OCI-LY1 (cell line): Measurements from ENCODE around the gene RANBP10.

Experiments used
- H2AFZ ChIP-seq: fragments of 200-600 bp; sonication (generic), shearing (Covaris generic); 2 replicates; pipeline ENCODE4 v1.6.0; 2014; ENCODE audit warnings: antibody characterized with exemption, mild to moderate bottlenecking, low read length
- H3F3A ChIP-seq: fragments of 200-600 bp; sonication (generic), shearing (Covaris generic); 2 replicates; pipeline ENCODE4 v1.6.0; 2014; ENCODE audit warnings: mild to moderate bottlenecking, antibody characterized with exemption, low read length, moderate library complexity; ENCODE audit not compliant: insufficient read depth
- H3K27ac ChIP-seq: fragments of 200-600 bp; sonication (generic); 2 replicates; pipeline ENCODE4 v1.5.1; 2014; ENCODE audit warnings: low read length, mixed run types, mild to moderate bottlenecking, low read depth; ENCODE audit not compliant: poor library complexity, severe bottlenecking
- H3K27me3 ChIP-seq: fragments of 200-600 bp; sonication (generic); 2 replicates; pipeline ENCODE4 v1.6.0; 2014; ENCODE audit warnings: antibody characterized with exemption, mild to moderate bottlenecking, low read length, moderate library complexity; ENCODE audit not compliant: insufficient read depth
- H3K36me3 ChIP-seq: fragments of 200-600 bp; sonication (generic); 2 replicates; pipeline ENCODE4 v1.6.1; 2014; ENCODE audit warnings: mild to moderate bottlenecking, antibody characterized with exemption, low read length, moderate library complexity, mixed read lengths; ENCODE audit not compliant: insufficient read depth
- H3K4me1 ChIP-seq: fragments of 200-600 bp; sonication (generic); 2 replicates; pipeline ENCODE4 v1.5.1; 2014; ENCODE audit warnings: mild to moderate bottlenecking, low read length, moderate library complexity; ENCODE audit not compliant: insufficient read depth, severe bottlenecking
- H3K4me2 ChIP-seq: fragments of 200-600 bp; sonication (generic), shearing (Covaris generic); 2 replicates; pipeline ENCODE4 v1.6.1; 2014; ENCODE audit warnings: low read length
- H3K4me3 ChIP-seq: fragments of 200-600 bp; sonication (generic); 2 replicates; pipeline ENCODE4 v1.5.1; 2014; ENCODE audit warnings: low read length, low read depth, mild to moderate bottlenecking, mixed read lengths; ENCODE audit not compliant: poor library complexity, severe bottlenecking
- H3K79me2 ChIP-seq: fragments of 200-600 bp; shearing (Covaris generic); 2 replicates; pipeline ENCODE4 v1.6.1; 2016; ENCODE audit warnings: mixed run types, low read length, mixed read lengths; ENCODE audit not compliant: insufficient read depth
- H3K9ac ChIP-seq: fragments of 200-600 bp; sonication (generic), shearing (Covaris generic); 2 replicates; pipeline ENCODE4 v1.6.1; 2014; ENCODE audit warnings: mild to moderate bottlenecking, low read length, mixed read lengths
- H3K9me2 ChIP-seq: fragments of 200-600 bp; sonication (generic), shearing (Covaris generic); 2 replicates; pipeline ENCODE4 v1.6.1; 2014; ENCODE audit warnings: low read depth, mild to moderate bottlenecking, low read length, mixed read lengths
- H3K9me3 ChIP-seq: fragments of 200-600 bp; shearing (Covaris generic); 2 replicates; pipeline ENCODE4 v1.6.1; 2014; ENCODE audit warnings: low read length, mixed read lengths
- H4K20me1 ChIP-seq: fragments of 200-600 bp; sonication (generic), shearing (Covaris generic); 2 replicates; pipeline ENCODE4 v1.6.0; 2016; ENCODE audit warnings: mild to moderate bottlenecking, low read length; ENCODE audit not compliant: insufficient read depth
- CTCF ChIP-seq: fragments of 200-600 bp; sonication (generic), shearing (Covaris generic); IDR thresholded peaks from 2 replicates; pipeline ENCODE4 v1.5.1; 2017; ENCODE audit warnings: mild to moderate bottlenecking, antibody characterized with exemption, low read length, moderate library complexity, mixed read lengths
- EZH2 ChIP-seq: fragments of 200-600 bp; sonication (generic), shearing (Covaris generic); IDR thresholded peaks from 2 replicates; pipeline ENCODE4 v1.8.0; 2017; ENCODE audit warnings: borderline replicate concordance, mixed run types, mild to moderate bottlenecking, antibody characterized with exemption, low read length, moderate library complexity, mixed read lengths

RANBP10 gene

GRCh38 chr16:67846063-67846319 is 39.6 kb upstream of the RANBP10 start:
- no peak overlapping the region for H2AFZ ChIP-seq
- peak overlapping the region; percentile 87 for H3K27ac ChIP-seq
- H3F3A ChIP-seq, result no peaks in the 10 kb centered on the region
- peak overlapping the region; percentile 92 for H3K4me2 ChIP-seq
- peaks cover 27% of the 10 kb centered on the region for H3K79me2 ChIP-seq
- H3K9me3 ChIP-seq, result no peaks in the 10 kb centered on the region
- H3K9ac ChIP-seq, result peak overlapping the region; percentile 85
- peaks cover 49% of the 10 kb centered on the region for H3K4me1 ChIP-seq
- no peaks in the 10 kb centered on the region for H4K20me1 ChIP-seq
- H3K9me2 ChIP-seq, result no peaks in the 10 kb centered on the region
- peak overlapping the region; percentile 95 for H3K4me3 ChIP-seq
- H3K27me3 ChIP-seq, result no peaks in the 10 kb centered on the region
- peaks cover 6% of the 10 kb centered on the region for H3K36me3 ChIP-seq
- no peak for TF ChIP-seq CTCF
- no peak for TF ChIP-seq EZH2

DNA sequence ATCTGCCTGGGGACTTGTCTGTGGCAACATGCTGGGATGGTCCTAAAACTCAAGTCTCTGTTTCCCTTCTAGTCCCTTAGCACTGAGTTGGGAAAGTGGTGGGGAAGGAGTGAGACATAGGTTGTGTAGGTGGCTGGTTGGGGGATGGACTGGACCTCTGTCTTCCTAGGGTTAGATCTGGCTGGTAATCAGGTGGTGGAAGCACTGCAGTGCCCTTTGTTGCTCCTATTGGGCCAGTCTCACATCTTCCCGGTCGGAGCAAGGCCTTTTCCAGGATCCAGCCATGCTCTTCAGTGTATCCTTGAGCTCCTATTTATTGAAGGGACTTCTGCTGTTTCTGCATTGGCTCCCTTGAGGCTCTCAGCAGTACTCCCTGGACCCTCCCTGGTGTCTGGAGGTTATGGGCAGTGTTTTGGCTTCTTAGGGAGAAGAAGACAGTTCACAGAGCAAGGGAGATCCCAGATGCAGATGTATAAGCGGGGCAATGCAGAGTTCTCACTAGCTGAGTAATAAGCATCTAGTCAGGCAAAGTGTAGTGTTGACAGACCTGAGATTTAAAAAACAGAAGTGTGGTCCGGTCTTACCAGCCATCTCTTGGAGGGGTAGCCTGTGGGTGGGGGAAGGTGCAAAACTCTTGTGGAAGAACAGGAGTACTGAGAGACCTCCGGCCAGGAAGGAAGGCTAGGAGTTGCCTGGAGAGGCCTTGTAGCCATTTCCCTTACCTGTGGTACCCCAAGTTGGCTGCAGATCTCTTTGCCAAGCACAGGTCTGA is 39.1 kb upstream of the RANBP10 start:
- Histone ChIP-seq H2AFZ (no peak overlapping the region), H3K9ac (peak overlapping the region; percentile 85), H3F3A (no peaks in the 10 kb centered on the region), H3K27me3 (no peaks in the 10 kb centered on the region), H3K4me3 (peak overlapping the region; percentile 95), H3K79me2 (peaks cover 26% of the 10 kb centered on the region), H3K4me1 (peaks cover 49% of the 10 kb centered on the region), H3K9me3 (no peaks in the 10 kb centered on the region), H3K9me2 (no peaks in the 10 kb centered on the region), H3K27ac (peak overlapping the region; percentile 87), H4K20me1 (no peaks in the 10 kb centered on the region), H3K36me3 (peaks cover 6% of the 10 kb centered on the region), H3K4me2 (peak overlapping the region; percentile 92)
- TF ChIP-seq EZH2 (no peak), CTCF (no peak)

GRCh38 chr16:67844497-67844896 is 38.1 kb upstream of the RANBP10 start:
- Histone ChIP-seq H2AFZ (no peak overlapping the region), H3K9ac (peak overlapping the region; percentile 90; the same call in 1 of the 2 replicates), H3K27ac (peak overlapping the region; percentile 87), H3F3A (no peaks in the 10 kb centered on the region), H3K79me2 (peaks cover 21% of the 10 kb centered on the region), H3K4me1 (peaks cover 49% of the 10 kb centered on the region), H4K20me1 (no peaks in the 10 kb centered on the region), H3K9me3 (no peaks in the 10 kb centered on the region), H3K36me3 (peaks cover 6% of the 10 kb centered on the region), H3K9me2 (no peaks in the 10 kb centered on the region), H3K4me3 (peak overlapping the region; percentile 95), H3K27me3 (no peaks in the 10 kb centered on the region), H3K4me2 (peak overlapping the region; percentile 92)
- TF ChIP-seq EZH2 (no peak), CTCF (peak; percentile 33; the same call in 1 of the 2 replicates)
